HG03108 (cell line): Measurements from ENCODE around the gene CFAP54.

Source experiments
- ATAC-seq: cut with Tn5 transposase; IDR thresholded peaks from one replicate; pipeline ENCODE4 v1.9.1; 2021; ENCODE audit warnings: moderate library complexity; ENCODE audit not compliant: unreplicated experiment

CFAP54 gene

GRCh38 chr12:96881608-96882007 lies 392.2 kb downstream of the CFAP54 start:
- ATAC-seq, result no peak

GRCh38 chr12:96882862-96883261 lies 393.5 kb downstream of the CFAP54 start:
- no peak for ATAC-seq

- ATAC-seq, result no peak
Measured at GRCh38 chr12:96883571-96883970, 394.2 kb downstream of the CFAP54 start.

- ATAC-seq, result no peak
Measured at GRCh38 chr12:96886998-96887677, 397.8 kb downstream of the CFAP54 start.

GRCh38 chr12:96889273-96889933 lies 400.0 kb downstream of the CFAP54 start:
- ATAC-seq, result no peak

- ATAC-seq, result no peak
Measured at GRCh38 chr12:96890331-96890730, 401.0 kb downstream of the CFAP54 start.

- ATAC-seq, result no peak
Measured at GRCh38 chr12:96892104-96892503, 402.7 kb downstream of the CFAP54 start.

GRCh38 chr12:96897421-96897820 lies 408.0 kb downstream of the CFAP54 start:
- no peak for ATAC-seq

- no peak for ATAC-seq
Measured at GRCh38 chr12:96901175-96901574, 411.8 kb downstream of the CFAP54 start.

GRCh38 chr12:96902076-96902475 lies 412.7 kb downstream of the CFAP54 start:
- no peak for ATAC-seq

- no peak for ATAC-seq
Measured at GRCh38 chr12:96906498-96906848, 417.1 kb downstream of the CFAP54 start.

- peak; percentile 94 for ATAC-seq
Measured at GRCh38 chr12:96906849-96907670, 417.7 kb downstream of the CFAP54 start, which contains the start of gene NEDD1. NEDD1 (plus strand) TSS chr12:96907257; CDS start chr12:96909760, 2,503 bp downstream.

GRCh38 chr12:96907671-96908422 lies 418.5 kb downstream of the CFAP54 start:
- no peak for ATAC-seq

- no peak for ATAC-seq
Measured at GRCh38 chr12:96908423-96908675, 419.0 kb downstream of the CFAP54 start.

- no peak for ATAC-seq
Measured at GRCh38 chr12:96912261-96912660, 422.9 kb downstream of the CFAP54 start.

GRCh38 chr12:96912943-96913342 lies 423.6 kb downstream of the CFAP54 start:
- ATAC-seq, result no peak

- no peak for ATAC-seq
Measured at GRCh38 chr12:96919510-96920210, 430.3 kb downstream of the CFAP54 start.
